DMS53 treated with DMSO at 0.1 percent for 48 hours (cell line): Measurements from ENCODE around the gene PEPD.
"Not testable (repeated sequence)": the region's sequence is repeated elsewhere in the genome, so short reads cannot be mapped to it uniquely, and the experiment has no call there.

ENCODE experiments used
- DNase-seq: peaks from one replicate; lab custom pipeline; 2025; ENCODE audit not compliant: unreplicated experiment; lab: John Stamatoyannopoulos, UW

Gene PEPD

GRCh38 chr19:33479570-33479969 lies 42.0 kb downstream of the PEPD start:
- DNase-seq, result not testable (repeated sequence)

- DNase-seq, result no peak
Measured at GRCh38 chr19:33477781-33478180, 43.8 kb downstream of the PEPD start.

GRCh38 chr19:33476151-33476707 lies 45.4 kb downstream of the PEPD start:
- DNase-seq, result no peak

DNA sequence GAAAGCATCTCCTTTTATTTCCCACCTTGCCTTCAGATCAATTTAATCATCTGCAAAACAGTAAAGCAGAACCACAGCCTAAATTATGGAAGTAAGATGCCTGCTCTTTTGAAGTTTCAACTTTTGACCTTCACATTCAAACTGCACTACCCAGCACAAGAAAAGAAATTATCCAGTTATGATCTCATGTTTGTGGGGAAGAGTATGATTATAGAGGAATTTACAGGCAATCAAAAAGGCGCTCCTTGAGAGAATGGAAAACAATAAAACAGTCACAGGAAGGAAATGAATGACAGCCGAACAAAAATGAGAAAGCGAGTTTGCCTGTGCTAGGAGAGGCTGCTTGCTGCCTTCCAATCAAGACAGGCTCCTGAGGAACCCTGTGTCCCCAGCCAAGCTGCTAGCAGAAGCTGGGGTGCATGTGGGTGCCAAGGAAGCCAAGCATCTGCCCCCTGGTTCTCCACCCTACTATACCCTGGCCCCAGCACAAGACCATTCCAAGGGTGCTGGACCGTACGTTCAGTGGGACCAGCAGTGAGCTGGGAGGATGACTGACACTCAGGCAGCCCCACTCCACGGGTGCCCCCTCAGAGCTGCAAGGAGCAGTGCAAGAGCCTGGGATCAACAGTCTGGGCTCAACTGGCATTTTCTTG lies 47.8 kb downstream of the PEPD start:
- DNase-seq, result no peak

- DNase-seq, result no peak
Measured at GRCh38 chr19:33472691-33473652, 48.6 kb downstream of the PEPD start.

DNA sequence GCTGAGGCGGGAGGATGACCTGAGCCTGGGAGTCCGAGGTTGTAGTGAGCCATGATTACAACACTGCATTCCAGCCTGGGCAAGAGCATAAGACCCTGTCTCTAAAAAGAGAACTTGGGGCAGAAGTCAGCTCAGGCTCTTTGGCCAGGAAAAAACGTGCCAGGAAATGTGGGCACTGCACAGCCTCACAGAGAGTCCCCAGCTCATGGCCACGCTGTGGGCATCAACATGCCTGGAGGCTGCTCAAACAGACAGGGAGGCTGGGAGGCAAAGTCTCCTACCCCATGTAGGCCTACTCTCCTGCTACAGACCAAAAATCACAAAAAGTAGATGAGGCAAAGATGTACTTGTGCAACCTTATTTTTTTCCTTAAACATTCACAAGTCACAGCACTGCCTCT lies 49.4 kb downstream of the PEPD start:
- no peak for DNase-seq

DNA sequence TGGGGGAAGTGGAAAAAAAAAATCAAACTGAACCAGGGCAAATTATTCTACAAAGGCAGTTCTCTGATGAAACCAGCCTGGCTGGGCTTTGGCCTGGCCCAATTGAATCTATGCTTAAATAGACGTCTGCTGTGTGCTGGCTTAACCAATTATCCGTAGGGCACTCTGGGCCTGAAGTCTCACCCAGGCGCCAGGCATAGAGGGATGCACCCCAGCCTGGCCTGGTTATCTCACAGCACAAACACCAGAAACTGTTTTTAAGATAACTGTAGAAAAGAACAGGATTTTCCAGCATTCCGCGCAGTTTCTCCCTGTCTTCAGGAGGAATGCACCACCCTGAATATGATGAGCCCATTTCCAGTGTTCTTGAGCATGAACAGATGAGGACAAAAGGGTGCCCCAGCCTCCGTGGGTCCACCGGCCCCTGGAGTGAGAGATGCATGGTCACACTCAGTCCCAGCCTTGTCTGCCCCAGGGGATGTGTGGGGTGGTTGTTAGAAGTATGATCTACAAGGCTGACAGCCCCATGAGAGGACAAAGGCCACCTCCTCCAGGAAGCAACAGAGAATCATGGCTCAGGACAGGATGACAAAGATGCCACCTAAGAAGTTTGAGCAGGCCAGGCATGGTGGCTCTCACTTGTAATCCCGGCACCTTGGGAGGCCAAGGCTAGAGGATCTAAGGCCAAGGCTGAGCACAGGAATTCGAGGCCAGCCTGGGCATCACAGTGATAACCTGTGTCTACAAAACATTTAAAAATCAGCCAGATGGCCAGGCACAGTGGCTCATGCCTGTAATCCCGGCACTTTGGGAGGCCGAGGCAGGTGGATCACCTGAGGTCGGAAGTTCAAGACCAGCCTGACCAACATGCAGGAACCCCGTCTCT lies 50.2 kb downstream of the PEPD start:
- no peak for DNase-seq

GRCh38 chr19:33470686-33471085 lies 50.9 kb downstream of the PEPD start:
- DNase-seq, result no peak

DNA sequence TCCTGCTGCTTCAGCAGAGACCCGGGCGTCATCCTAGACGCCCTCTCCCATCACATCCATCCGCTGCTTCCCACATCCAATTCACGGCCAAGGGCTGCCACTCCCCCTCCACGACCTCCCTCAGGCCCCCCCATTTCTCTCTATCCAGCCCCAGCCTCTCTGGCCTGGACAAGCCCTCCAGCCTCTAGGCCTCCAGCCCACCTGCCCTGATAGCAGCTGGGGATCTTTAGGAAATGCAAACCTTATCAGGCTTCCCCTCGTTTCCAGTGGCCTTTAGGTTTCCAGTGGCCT lies 51.6 kb downstream of the PEPD start:
- DNase-seq, result no peak

DNA sequence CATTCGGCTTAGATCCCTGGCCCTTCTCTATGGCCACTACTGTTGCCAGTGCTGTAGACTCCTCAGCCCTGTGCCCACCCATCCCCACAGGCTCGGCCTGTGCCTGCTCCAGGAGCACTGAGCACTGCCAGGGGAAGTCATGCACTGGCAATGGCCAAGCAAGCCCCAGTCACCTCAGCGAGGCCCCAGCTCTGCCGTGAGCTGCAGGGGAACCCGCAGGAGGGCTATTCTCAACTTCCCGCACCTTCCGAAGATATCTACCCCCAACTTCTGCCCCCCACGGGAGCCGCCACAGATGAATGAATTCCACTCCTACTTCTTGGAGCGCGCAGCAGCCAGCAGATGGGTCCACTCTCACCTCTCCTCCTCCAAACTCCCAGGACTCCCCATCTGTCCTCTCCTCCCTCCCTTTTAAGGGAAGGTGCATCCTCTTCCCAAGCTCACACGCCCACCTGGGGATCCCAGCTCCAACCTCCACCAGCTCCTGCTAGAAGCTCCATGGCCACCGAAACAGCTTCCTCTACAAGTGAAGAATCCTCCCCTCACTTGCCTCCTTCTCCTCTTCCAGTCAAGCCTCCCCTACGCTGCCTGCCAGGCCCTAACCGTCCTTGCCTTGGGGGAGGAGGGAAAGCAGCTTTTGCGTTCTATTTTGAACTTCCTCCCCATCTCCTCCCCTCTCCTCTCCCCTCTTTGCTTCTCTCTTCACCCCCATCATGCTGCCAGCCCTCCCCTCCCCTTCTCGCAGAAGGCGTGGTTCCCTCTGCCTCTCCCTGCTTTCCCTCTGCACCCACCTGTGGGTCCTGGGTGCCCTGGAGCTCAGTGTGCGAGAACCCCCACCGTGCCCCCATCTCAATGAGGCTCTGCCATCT lies 52.2 kb downstream of the PEPD start:
- no peak for DNase-seq

- no peak for DNase-seq
Measured at GRCh38 chr19:33468361-33469170, 53.0 kb downstream of the PEPD start.

GRCh38 chr19:33467851-33468250 lies 53.7 kb downstream of the PEPD start:
- no peak for DNase-seq

GRCh38 chr19:33465834-33466233 lies 55.8 kb downstream of the PEPD start:
- no peak for DNase-seq

DNA sequence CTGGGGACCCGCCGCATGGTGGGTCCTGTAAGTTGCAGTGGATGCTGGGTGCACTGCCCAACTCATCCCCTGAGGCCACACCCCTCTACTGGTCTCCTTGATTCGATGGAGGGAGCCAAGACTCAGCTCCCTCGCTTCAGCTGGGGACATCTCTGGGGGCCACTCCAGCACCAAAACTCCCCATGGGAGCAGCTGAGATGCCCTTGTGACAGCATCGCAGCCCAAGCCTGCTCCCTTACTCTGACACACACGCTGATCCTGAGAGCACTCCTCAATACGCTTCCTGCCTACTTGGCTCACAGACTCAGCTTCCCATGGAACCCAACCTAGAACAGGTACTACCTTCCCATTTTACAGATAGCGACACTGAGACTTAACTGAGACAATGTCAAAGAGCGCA lies 56.2 kb downstream of the PEPD start:
- DNase-seq, result no peak

DNA sequence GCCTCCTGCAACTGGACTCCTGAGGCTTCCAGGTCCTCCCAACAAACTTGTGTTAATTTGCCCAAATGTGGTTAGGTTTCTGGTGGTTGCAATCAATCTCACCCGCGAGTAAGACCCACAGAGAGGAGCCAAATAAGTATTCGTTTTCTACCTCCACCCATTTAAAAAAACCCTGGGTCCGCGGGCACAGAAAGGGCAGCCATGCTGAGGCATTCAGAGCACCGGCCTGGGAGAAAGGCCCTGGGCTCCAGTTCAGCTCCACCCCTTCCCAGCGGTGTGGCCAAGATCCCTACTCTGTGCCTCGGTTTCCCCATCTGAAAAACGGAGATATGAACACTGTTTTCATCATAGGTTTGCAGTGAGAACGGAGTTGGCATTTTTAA lies 56.9 kb downstream of the PEPD start:
- DNase-seq, result no peak

- no peak for DNase-seq
Measured at GRCh38 chr19:33464010-33464732, 57.4 kb downstream of the PEPD start.

DNA sequence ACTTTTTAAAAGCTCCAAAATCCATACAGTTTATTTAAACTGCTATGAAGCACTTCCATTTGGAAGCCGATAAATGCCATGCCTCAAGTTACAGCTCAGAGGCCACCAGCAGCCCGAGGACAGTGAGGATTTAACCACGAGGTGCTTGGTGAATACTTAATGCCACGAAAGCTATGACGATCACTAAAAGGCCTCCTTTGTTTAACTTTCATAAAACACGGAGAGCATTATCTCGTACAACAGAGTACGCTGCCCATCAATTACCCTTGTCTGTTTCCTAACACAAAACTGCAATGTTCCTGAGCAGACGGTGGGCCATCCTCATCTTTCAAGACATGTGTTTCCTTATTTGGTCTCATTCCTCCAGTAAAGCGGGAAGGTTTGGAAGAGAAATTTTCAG lies 58.4 kb downstream of the PEPD start:
- no peak for DNase-seq

GRCh38 chr19:33462112-33462791 lies 59.3 kb downstream of the PEPD start:
- no peak for DNase-seq
